Activated CD4-positive, alpha-beta T cell treated with anti-CD3 and anti-CD28 coated beads, Interleukin-2, amount 10 ng/mL, durations not matched to agents 24 days and 14 days (primary cell): ENCODE measurements around the gene LMO7. TPM values are rescaled to one million over a fixed set of nuclear protein-coding genes. Genes with fewer than 3 reads are reported as not detected.

Experiments
- total RNA-seq: library from RNA; stranded (reverse); gene quantifications from 2 replicates; pipeline ENCODE4 v1.2.3, GENCODE V29; 2022

Gene LMO7
- total RNA-seq, 1 donor from 2014 or later = 4.3 TPM

Other genes with a start within 250 kb of the LMO7 start
- 72.3 and 77.0 TPM in 2 replicates for gene TBC1D4, start 154.2 kb upstream of the LMO7 start, total RNA-seq
- gene COMMD6, start 98.5 kb upstream of the LMO7 start, total RNA-seq = 100 and 108 TPM in 2 replicates
- 43.5 and 50.6 TPM in 2 replicates for gene UCHL3, start 86.5 kb upstream of the LMO7 start, total RNA-seq